Measurements from ENCODE around the gene TSPAN9.

The TSPAN9 gene

DNA sequence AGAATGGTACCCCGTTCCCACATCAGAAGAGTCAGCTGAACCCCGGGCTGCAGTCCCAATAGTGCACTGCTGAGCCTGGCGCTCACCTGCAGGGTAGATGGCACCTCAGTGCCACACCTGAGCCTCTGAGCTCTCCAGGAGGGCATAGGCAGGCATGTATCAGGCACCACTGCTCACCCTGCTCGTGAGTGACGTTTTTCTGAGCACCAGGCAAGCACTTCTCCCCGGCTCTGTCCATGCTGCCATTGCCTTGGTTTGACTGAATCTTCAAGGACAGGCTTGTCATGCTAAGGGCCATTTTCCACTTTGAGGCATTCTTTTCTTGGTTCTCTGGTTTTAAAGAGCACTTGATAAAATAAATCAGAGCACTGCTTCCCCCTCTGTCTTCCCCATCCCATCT lies 252.2 kb downstream of the TSPAN9 start:
- DNase-seq (ENCODE audit: low read depth in 1 of 2, low spot score in 1 of 2): no peak
- no peak for TF ChIP-seq SPI1 (IDR thresholded peaks at IDR 0.05; ENCODE audit: borderline replicate concordance, low read depth)
- Histone ChIP-seq H3K4me3 (replicated peaks; ENCODE audit: insufficient read depth, low read length) (no peak overlapping the region), H3K27me3 (ENCODE audit: insufficient read depth, poor library complexity, severe bottlenecking) (no peaks in the 10 kb centered on the region), H3K27ac (replicated peaks) (no peak overlapping the region)

GRCh38 chr12:3330976-3331510 lies 253.9 kb downstream of the TSPAN9 start:
- TF ChIP-seq SPI1 (IDR thresholded peaks at IDR 0.05; ENCODE audit: borderline replicate concordance, low read depth): no peak
- TF ChIP-seq REST (IDR thresholded peaks at IDR 0.05; ENCODE audit: insufficient replicate concordance, low read depth): no peak
- TF ChIP-seq POLR2AphosphoS5 (IDR thresholded peaks at IDR 0.05; ENCODE audit: low read depth): no peak
- no peak for TF ChIP-seq GABPA (IDR thresholded peaks at IDR 0.05; ENCODE audit: low read depth)
- TF ChIP-seq, protein P1, sequence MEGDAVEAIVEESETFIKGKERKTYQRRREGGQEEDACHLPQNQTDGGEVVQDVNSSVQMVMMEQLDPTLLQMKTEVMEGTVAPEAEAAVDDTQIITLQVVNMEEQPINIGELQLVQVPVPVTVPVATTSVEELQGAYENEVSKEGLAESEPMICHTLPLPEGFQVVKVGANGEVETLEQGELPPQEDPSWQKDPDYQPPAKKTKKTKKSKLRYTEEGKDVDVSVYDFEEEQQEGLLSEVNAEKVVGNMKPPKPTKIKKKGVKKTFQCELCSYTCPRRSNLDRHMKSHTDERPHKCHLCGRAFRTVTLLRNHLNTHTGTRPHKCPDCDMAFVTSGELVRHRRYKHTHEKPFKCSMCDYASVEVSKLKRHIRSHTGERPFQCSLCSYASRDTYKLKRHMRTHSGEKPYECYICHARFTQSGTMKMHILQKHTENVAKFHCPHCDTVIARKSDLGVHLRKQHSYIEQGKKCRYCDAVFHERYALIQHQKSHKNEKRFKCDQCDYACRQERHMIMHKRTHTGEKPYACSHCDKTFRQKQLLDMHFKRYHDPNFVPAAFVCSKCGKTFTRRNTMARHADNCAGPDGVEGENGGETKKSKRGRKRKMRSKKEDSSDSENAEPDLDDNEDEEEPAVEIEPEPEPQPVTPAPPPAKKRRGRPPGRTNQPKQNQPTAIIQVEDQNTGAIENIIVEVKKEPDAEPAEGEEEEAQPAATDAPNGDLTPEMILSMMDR (IDR thresholded peaks at IDR 0.05; ENCODE audit: insufficient read depth, low read length): no peak
- no peak for DNase-seq (ENCODE audit: low read depth in 1 of 2, low spot score in 1 of 2)
- peaks cover 2% of the 10 kb centered on the region for H3K27me3 ChIP-seq (ENCODE audit: insufficient read depth, poor library complexity, severe bottlenecking)

DNA sequence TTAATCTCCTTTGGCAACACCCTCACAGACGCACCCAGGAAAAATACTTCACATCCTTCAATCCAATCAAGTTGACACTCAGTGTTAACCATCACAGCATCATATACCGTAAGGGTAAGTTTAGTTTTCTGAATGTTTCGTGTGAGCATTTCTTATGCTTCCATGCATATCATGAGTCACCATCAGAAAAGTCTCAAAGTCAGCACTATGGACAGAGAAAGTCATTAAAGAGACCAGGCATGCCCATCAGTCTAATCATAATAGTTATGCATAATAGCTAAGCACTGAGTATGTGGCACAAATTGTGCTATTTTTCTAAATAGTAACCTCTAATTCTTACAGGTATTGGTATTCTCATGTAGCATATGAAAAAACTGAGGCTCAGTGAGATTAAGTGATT lies 255.0 kb downstream of the TSPAN9 start:
- DNase-seq (ENCODE audit: low read depth in 1 of 2, low spot score in 1 of 2): no peak
- H3K4me3 ChIP-seq (replicated peaks; ENCODE audit: insufficient read depth, low read length): no peak overlapping the region
- peaks cover 2% of the 10 kb centered on the region for H3K27me3 ChIP-seq (ENCODE audit: insufficient read depth, poor library complexity, severe bottlenecking)
- TF ChIP-seq GABPA (IDR thresholded peaks at IDR 0.05; ENCODE audit: low read depth) (no peak), REST (IDR thresholded peaks at IDR 0.05; ENCODE audit: insufficient replicate concordance, low read depth) (peak; percentile 80)
- H3K27ac ChIP-seq (replicated peaks): no peak overlapping the region

More at GRCh38 chr12:3330976-3331510, 253.9 kb downstream of the TSPAN9 start:
- H3K4me3 ChIP-seq (replicated peaks; ENCODE audit: insufficient read depth, low read length): no peak overlapping the region
- no peak overlapping the region for H3K27ac ChIP-seq (replicated peaks)

- Histone ChIP-seq H3K4me3 (replicated peaks; ENCODE audit: insufficient read depth, low read length) (no peak overlapping the region), H3K27ac (replicated peaks) (no peak overlapping the region), H3K27me3 (ENCODE audit: insufficient read depth, poor library complexity, severe bottlenecking) (peaks cover 2% of the 10 kb centered on the region)
- no peak for TF ChIP-seq POLR2AphosphoS5 (IDR thresholded peaks at IDR 0.05; ENCODE audit: low read depth)
- TF ChIP-seq REST (IDR thresholded peaks at IDR 0.05; ENCODE audit: insufficient replicate concordance, low read depth): no peak
- TF ChIP-seq, protein P1 (IDR thresholded peaks at IDR 0.05; ENCODE audit: insufficient read depth, low read length): no peak
- TF ChIP-seq SPI1 (IDR thresholded peaks at IDR 0.05; ENCODE audit: borderline replicate concordance, low read depth): no peak
- no peak for TF ChIP-seq GABPA (IDR thresholded peaks at IDR 0.05; ENCODE audit: low read depth)
- DNase-seq (ENCODE audit: low read depth in 1 of 2, low spot score in 1 of 2): no peak
Measured at GRCh38 chr12:3333583-3333982, 256.4 kb downstream of the TSPAN9 start.
